Measurements from ENCODE around the gene RNU5B-1. TPM values are rescaled to one million over a fixed set of nuclear protein-coding genes. Genes with fewer than 3 reads are reported as not detected.

RNU5B-1 gene
- total and polyA plus RNA-seq, 9 of the 15 experiments (the other 6 are each of a cell fraction or from before 2014, with no cell fraction given), result 14.2 TPM; not detected in 8

DNA sequence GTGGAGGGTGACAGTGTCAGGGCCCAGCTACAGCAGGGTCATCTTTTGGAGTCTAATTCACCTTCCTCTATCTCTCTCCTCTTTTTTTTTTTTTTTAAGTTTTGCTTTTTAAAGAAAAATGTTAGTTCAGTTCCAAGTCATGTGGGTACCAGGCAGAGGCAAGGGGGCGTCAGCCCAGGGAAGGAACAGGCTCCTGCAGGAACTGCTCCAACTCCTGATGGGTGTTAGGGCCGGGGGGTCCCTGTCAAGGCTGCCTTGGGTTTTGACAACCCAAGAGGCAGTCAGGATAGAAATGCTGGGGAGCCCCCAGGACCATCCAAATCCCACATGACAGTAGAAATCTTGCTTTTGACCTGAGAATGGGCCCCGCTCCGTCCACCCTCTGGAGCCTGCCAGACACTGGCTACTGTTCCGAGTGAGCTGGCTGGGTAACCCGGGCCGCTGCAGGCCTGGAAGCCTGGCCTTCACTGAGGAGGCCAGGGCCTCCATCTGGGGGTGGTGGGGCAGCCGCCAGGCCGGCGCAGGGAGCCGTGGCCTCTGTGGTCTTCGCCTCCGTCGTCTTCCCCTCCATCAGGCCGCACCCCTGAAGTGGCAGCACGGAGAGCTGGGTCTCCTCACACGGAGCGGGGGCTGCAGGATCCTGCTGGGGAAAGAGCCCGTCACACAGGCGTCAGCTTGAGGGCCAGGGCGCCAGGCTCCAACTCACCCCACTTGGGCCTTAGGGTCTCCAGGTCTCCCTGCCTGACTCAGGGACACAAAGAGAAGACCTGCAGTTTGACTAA, 24.2 kb downstream of the RNU5B-1 start:
- DNase-seq (ENCODE audit: extremely low read depth in 1 of 4, low spot score in 3 of 4), result no peak
- H3K4me2 ChIP-seq (ENCODE audit: insufficient read depth, low read length), result no peak overlapping the region
- no peak overlapping the region for H2AFZ ChIP-seq (ENCODE audit: low read depth, low read length)
- in situ Hi-C loops (cut with MboI), result no loop called here
- H3K9me1 ChIP-seq (ENCODE audit: control insufficient read depth, insufficient read depth, low read length), result no peaks in the 10 kb centered on the region
- intact Hi-C loops (cut with micrococcal nuclease), result no loop called here
- no peaks in the 10 kb centered on the region for H3K36me3 ChIP-seq (ENCODE audit: control insufficient read depth, insufficient read depth, low read length)
- peak overlapping the region in 1 of 2 experiments; percentile 52; a peak in 1 of 4 replicates for H3K9ac ChIP-seq (ENCODE audit: insufficient read depth in 1 of 2, low read depth in 2 of 2, low read length in 2 of 2)
- H3K4me1 ChIP-seq (replicated peaks in 1 of 2; ENCODE audit: control insufficient read depth in 2 of 2, insufficient read depth in 2 of 2, low read length in 2 of 2), result peaks cover 0 to 25% of the 10 kb centered on the region in 2 experiments; a peak in 2 of 5 replicates
- ATAC-seq, result no peak
- WGBS (ENCODE audit: insufficient coverage, low coverage, missing lambda C conversion rate), result 26% methylated on average over 15 of the region's 21 CpGs
- TF ChIP-seq, protein P1, sequence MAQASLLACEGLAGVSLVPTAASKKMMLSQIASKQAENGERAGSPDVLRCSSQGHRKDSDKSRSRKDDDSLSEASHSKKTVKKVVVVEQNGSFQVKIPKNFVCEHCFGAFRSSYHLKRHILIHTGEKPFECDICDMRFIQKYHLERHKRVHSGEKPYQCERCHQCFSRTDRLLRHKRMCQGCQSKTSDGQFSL (CRISPR knock-in tag; IDR thresholded peaks at IDR 0.05), result no peak
- TF ChIP-seq, protein P1 (tag; IDR thresholded peaks at IDR 0.05), result no peak
- TF ChIP-seq TCF3 (CRISPR knock-in tag; IDR thresholded peaks at IDR 0.05), result no peak
- POLR2A ChIA-PET, result interaction anchor here (0.6 to 1.2 kb wide), 6 partner anchors 11 to 603 kb away, joined by 3 to 5 read pairs (median 3); no protein-coding TSS in a partner anchor
- no peak overlapping the region for H3K4me3 ChIP-seq
- CTCF ChIA-PET (ENCODE audit: low intra/inter-chr PET ratio), result no interaction called here
- H3K27me3 ChIP-seq (ENCODE audit: control insufficient read depth in 2 of 2, insufficient read depth in 2 of 2, low read length in 2 of 2), result peaks cover 32 to 59% of the 10 kb centered on the region in 2 experiments
- H3K9me3 ChIP-seq (replicated peaks; ENCODE audit: control insufficient read depth, insufficient read depth, low read depth, low read length), result no peaks in the 10 kb centered on the region
- FAIRE-seq, result no peak
- no peaks in the 10 kb centered on the region for H3K79me2 ChIP-seq (ENCODE audit: control insufficient read depth, insufficient read depth, low read length)
- no TSS peak for BruUV-seq (replicated peaks)
- no peak overlapping the region for H3K27ac ChIP-seq (ENCODE audit: extremely low read depth, low read depth, low read length)
- peaks cover 9% of the 10 kb centered on the region; the same call in 1 of the 2 replicates for H4K20me1 ChIP-seq (replicated peaks; ENCODE audit: control insufficient read depth, insufficient read depth, low read length)

All from K562 (cell line).